ENCODE results near the gene CNTN4. TPM values are rescaled to one million over a fixed set of nuclear protein-coding genes. Genes with fewer than 3 reads are reported as not detected.

Gene CNTN4
- total RNA-seq, 1 donor from 2014 or later, result 16.5 TPM

GRCh38 chr3:2180634-2181033 is 82.0 kb downstream of the CNTN4 start:
- Histone ChIP-seq H3K4me3 (ENCODE audit: low read depth, low read length) (no peak overlapping the region), H3K36me3 (ENCODE audit: control insufficient read depth, insufficient read depth, low read length) (no peaks in the 10 kb centered on the region), H3K27me3 (ENCODE audit: control insufficient read depth, insufficient read depth, low read length) (no peaks in the 10 kb centered on the region)
- TF ChIP-seq, protein P1, sequence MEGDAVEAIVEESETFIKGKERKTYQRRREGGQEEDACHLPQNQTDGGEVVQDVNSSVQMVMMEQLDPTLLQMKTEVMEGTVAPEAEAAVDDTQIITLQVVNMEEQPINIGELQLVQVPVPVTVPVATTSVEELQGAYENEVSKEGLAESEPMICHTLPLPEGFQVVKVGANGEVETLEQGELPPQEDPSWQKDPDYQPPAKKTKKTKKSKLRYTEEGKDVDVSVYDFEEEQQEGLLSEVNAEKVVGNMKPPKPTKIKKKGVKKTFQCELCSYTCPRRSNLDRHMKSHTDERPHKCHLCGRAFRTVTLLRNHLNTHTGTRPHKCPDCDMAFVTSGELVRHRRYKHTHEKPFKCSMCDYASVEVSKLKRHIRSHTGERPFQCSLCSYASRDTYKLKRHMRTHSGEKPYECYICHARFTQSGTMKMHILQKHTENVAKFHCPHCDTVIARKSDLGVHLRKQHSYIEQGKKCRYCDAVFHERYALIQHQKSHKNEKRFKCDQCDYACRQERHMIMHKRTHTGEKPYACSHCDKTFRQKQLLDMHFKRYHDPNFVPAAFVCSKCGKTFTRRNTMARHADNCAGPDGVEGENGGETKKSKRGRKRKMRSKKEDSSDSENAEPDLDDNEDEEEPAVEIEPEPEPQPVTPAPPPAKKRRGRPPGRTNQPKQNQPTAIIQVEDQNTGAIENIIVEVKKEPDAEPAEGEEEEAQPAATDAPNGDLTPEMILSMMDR (IDR thresholded peaks at IDR 0.05; ENCODE audit: insufficient read depth, low read length, poor library complexity, severe bottlenecking), result no peak
- DNase-seq (ENCODE audit: low read depth), result no peak

GRCh38 chr3:2198776-2199279 is 100.2 kb downstream of the CNTN4 start:
- Histone ChIP-seq H3K4me3 (ENCODE audit: low read depth, low read length) (no peak overlapping the region), H3K27me3 (ENCODE audit: control insufficient read depth, insufficient read depth, low read length) (no peaks in the 10 kb centered on the region), H3K36me3 (ENCODE audit: control insufficient read depth, insufficient read depth, low read length) (no peaks in the 10 kb centered on the region)
- TF ChIP-seq, protein P1 (IDR thresholded peaks at IDR 0.05; ENCODE audit: insufficient read depth, low read length, poor library complexity, severe bottlenecking), result no peak
- no peak for DNase-seq (ENCODE audit: low read depth)

DNA sequence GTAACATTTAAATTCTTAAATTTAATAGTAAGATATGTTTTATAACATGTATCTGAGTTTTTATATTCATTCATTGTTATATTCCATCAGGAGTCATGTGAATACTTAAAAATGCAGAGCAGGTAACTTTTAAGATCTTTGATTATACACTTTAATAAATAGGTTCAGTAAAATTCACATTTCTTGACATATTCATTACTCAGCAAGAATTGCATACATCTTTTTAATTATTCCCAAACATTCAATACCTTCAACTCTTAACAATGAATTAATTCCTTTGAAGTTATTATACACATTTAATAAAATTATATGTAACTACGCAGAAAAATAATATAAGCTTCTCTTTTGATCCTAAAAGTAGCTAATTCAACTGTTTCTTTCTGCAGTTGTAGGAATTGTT is 105.4 kb downstream of the CNTN4 start:
- Histone ChIP-seq H3K36me3 (ENCODE audit: control insufficient read depth, insufficient read depth, low read length) (no peaks in the 10 kb centered on the region), H3K4me3 (ENCODE audit: low read depth, low read length) (no peak overlapping the region), H3K27me3 (ENCODE audit: control insufficient read depth, insufficient read depth, low read length) (no peaks in the 10 kb centered on the region)
- TF ChIP-seq, protein P1 (IDR thresholded peaks at IDR 0.05; ENCODE audit: insufficient read depth, low read length, poor library complexity, severe bottlenecking), result no peak
- no peak for DNase-seq (ENCODE audit: low read depth)

DNA sequence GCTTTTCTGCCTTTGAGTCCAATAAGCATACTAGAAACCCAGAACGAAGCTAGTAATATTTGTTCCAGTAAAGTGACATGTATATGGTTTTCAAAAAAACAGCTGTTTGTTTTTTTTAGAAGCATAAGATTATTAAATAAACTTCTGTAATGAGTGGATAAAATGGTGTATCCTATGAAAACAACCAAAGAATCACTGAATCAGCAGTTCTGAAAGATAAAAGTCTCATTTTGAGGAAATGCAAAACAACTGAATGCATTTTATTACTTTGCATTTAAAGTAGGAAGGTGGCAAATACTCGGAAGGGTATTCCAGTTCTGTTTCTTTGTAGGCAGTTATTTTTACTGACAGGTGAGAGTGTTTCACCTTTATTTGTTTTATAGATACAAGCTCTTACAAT is 107.0 kb downstream of the CNTN4 start:
- H3K36me3 ChIP-seq (ENCODE audit: control insufficient read depth, insufficient read depth, low read length), result no peaks in the 10 kb centered on the region
- no peaks in the 10 kb centered on the region for H3K27me3 ChIP-seq (ENCODE audit: control insufficient read depth, insufficient read depth, low read length)
- TF ChIP-seq, protein P1 (IDR thresholded peaks at IDR 0.05; ENCODE audit: insufficient read depth, low read length, poor library complexity, severe bottlenecking), result no peak
- no peak overlapping the region for H3K4me3 ChIP-seq (ENCODE audit: low read depth, low read length)
- no peak for DNase-seq (ENCODE audit: low read depth)

DNA sequence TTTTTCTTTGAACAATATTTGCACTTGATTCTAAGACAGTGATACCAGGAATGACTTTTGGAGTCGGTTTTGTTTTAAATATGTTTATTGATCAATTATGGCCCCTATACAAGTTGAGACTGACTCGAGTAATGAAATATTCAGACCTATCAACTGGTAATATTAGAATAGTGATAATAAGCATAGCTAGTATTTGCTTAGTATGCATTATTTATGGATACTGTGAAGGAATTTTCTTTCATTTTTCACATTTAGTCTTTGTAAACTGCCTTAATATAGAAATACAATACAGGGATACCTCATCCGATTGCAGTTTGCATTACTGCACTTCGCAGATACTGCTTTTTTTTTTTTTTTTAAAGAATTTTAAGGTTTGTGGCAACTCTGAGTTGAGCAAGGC is 107.9 kb downstream of the CNTN4 start:
- TF ChIP-seq, protein P1 (IDR thresholded peaks at IDR 0.05; ENCODE audit: insufficient read depth, low read length, poor library complexity, severe bottlenecking), result no peak
- Histone ChIP-seq H3K36me3 (ENCODE audit: control insufficient read depth, insufficient read depth, low read length) (no peaks in the 10 kb centered on the region), H3K4me3 (ENCODE audit: low read depth, low read length) (no peak overlapping the region), H3K27me3 (ENCODE audit: control insufficient read depth, insufficient read depth, low read length) (no peaks in the 10 kb centered on the region)
- no peak for DNase-seq (ENCODE audit: low read depth)

- TF ChIP-seq, protein P1 (IDR thresholded peaks at IDR 0.05; ENCODE audit: insufficient read depth, low read length, poor library complexity, severe bottlenecking), result no peak
- Histone ChIP-seq H3K36me3 (ENCODE audit: control insufficient read depth, insufficient read depth, low read length) (no peaks in the 10 kb centered on the region), H3K4me3 (ENCODE audit: low read depth, low read length) (no peak overlapping the region), H3K27me3 (ENCODE audit: control insufficient read depth, insufficient read depth, low read length) (no peaks in the 10 kb centered on the region)
- DNase-seq (ENCODE audit: low read depth), result no peak
These were observed 112.9 kb downstream of the CNTN4 start for GRCh38 chr3:2211568-2211967.

Measured in kidney epithelial cell (primary cell).